HG02571 (cell line): ENCODE measurements around the gene SOWAHC.
"Not testable (repeated sequence)": the region's sequence is repeated elsewhere in the genome, so short reads cannot be mapped to it uniquely, and the experiment has no call there.

Experiments
- ATAC-seq: cut with Tn5 transposase; IDR thresholded peaks from one replicate; pipeline ENCODE4 v1.9.1; 2021; ENCODE audit warnings: mild to moderate bottlenecking, moderate library complexity; ENCODE audit not compliant: unreplicated experiment

SOWAHC gene, protein sequence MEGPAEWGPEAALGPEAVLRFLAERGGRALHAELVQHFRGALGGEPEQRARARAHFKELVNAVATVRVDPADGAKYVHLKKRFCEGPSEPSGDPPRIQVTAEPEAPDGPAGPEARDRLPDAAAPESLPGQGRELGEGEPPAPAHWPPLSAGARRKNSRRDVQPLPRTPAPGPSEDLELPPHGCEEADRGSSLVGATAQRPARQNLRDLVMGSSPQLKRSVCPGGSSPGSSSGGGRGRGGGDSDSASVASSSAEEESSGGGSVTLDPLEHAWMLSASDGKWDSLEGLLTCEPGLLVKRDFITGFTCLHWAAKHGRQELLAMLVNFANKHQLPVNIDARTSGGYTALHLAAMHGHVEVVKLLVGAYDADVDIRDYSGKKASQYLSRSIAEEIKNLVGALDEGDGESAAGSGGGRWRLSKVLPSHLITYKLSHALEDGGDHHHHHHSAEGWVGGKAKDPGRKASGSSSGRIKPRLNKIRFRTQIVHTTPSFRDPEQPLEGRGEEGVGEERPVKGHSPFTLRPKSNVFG

DNA sequence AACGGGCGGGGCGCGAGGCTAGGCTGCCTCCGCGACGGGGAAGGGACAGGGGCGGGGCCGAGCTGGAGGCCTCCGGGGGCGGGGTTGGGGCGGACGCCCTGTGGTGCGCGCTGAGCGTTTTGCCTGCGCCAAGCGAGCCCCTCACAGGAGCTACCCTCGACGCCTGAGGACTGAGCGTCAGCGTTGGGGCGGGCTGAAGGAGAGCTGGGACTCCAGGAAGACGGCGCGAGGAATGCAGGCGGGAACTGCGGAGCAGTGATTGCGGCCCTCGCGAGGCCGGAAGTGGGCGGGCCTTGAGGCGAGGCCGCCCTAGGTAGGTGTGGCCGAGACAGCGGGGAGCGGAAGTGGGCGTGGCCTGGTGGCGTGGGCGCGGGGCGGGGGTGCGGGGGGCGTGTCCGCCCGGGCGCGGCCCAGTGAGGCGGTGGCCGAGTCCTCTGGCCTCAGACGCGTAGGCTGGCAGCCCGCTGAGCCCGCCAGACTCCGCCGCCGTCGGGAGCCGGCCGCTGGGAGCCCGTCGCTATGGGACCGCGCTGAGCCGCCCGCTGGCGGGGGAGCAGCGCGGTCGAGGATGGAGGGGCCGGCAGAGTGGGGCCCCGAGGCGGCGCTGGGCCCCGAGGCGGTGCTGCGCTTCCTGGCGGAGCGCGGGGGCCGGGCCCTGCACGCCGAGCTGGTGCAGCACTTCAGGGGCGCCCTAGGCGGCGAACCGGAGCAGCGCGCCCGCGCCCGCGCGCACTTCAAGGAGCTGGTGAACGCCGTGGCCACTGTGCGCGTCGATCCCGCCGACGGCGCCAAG lies at the start of gene SOWAHC, which contains the start of gene SEPTIN10:
Gene SOWAHC, plus strand, starts transcription at position 443 of the 793 bp plus-strand sequence. Its CDS starts 126 bp downstream, at position 569.
Gene SEPTIN10, minus strand, starts transcription at position 45 of the 793 bp plus-strand sequence. CDS start 139 bp downstream, outside the sequence.
- ATAC-seq = peak; percentile 61

DNA sequence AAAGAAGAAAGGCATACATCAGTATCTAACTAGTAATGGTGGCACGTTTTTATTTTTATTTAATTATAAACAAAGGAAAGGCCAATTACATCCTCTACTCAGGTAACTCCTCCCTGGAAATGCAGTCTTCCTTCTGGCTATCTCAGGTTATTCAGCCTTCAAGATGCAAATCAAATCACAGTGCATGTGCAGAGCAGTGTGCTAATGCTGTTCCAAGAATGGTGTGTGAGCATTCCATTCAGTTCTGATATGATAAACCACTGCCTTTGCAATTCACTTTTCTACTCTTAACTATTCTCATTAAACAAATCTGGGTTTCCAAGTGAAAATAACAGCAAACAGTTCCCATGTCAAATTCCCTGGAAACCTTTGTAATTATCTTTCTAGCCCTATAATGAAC lies 38.8 kb upstream of the SOWAHC start:
- ATAC-seq = no peak

DNA sequence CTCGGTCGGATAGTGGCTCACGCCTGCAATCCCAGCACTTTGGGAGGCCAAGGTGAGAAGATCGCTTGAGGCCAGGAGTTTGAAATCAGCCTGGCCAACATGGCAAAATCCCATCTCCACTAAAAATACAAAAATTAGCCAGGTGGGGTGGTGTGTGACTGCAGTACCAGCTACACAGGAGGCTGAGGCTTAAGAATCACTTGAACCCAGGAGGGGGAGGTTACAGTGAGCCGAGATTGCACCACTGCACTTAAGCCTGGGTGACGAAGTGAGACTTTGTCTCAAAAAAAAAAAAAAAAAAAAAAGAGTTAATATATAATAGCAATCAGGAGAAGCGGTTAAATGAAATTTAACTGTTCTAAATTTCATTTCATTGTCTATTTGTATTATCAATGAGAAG lies 36.5 kb upstream of the SOWAHC start:
- ATAC-seq = not testable (repeated sequence)

DNA sequence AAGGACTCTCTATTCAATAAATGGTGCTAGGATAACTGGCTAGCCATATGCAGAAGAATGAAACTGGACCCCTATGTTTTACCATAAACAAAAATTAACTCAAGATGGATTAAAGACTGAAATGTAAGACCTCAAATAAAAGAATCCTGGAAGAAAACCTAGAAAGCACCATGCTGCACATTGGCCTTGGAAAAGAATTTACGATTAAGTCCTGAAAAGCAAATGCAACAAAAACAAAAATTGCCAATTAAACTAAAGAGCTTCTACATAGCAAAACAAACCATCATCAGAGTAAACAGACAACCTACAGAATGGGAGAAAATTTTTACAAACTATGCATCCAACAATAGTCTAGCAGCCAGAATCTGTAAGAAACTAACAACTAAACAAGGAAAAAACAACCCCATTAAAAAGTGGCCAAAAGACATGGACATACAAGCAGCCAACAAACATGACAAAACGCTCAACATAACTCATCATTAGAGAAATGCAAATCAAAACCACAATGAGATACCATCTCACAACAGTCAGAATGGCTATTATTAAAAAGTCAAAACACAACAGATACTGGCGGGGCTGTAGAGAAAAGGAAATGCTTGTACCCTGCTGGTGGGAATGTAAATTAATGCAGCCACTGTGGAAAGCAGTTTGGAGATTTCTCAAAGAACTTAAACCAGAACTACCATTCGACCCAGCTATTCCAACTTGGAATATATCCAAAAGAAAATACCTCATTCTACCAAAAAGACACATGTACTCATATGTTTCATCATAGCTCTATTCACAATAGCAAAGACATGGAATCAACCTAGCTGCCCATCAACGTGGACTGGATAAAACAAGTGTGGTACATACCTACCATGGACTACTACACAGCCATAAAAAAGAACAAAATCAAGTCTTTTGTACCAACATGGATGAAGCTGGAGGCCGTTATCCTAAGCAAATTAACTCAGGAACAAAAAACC lies 31.0 kb upstream of the SOWAHC start:
- ATAC-seq = no peak

DNA sequence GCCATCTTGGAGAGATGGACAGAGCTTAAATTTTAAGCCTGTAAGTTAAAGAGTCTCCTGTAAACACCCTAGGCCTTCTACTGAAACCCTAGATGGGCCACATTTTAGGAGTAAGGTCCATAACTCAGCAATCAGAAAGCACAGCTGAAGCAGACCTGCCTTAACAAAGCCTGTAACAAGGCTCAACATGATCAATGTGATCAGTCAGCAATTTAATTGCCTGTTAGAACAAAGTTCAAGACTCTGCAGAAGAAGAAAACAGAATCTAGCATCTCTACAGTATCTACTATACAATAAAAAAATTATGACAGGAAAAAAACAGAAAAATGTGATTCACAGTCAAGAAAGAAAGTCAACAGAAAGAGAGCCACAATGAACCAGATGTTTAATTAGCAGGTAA lies 27.5 kb upstream of the SOWAHC start:
- no peak for ATAC-seq

DNA sequence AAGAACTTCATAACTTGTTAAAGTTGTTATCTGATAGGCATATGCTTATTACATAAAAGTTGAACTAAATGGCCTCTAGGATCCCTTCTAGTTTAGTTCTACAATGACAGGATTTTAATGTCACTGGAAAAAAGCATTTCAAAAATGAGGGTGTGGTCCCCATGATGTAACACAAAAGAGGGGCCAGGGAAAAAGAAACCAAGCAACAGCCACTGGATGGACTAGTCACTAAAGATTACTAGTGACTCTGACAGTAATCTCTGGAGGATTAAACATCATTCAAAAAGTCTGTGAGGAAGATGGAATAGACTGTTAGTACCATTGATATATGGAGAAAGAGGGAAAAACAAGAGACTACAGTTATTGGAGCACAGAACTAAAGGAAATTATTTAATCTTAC lies 23.0 kb upstream of the SOWAHC start:
- ATAC-seq = no peak

DNA sequence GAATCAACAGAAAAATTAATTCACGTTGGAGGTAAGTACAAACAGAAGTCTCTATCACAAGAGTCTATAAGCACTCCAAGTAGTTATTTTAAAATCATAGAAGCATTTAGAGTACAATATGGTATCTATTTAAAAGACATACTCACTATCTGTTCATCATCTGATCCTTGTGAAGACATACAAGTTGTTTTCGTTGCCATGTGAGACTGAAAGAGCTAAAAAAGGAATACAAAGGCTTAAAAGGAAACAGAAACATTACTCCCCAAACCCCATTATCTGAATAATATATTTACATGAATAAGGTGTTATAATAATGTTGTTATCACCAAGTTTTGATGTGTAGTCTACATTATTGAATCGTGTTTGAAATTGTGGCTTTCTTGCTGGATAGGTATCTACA lies 21.3 kb upstream of the SOWAHC start:
- no peak for ATAC-seq

DNA sequence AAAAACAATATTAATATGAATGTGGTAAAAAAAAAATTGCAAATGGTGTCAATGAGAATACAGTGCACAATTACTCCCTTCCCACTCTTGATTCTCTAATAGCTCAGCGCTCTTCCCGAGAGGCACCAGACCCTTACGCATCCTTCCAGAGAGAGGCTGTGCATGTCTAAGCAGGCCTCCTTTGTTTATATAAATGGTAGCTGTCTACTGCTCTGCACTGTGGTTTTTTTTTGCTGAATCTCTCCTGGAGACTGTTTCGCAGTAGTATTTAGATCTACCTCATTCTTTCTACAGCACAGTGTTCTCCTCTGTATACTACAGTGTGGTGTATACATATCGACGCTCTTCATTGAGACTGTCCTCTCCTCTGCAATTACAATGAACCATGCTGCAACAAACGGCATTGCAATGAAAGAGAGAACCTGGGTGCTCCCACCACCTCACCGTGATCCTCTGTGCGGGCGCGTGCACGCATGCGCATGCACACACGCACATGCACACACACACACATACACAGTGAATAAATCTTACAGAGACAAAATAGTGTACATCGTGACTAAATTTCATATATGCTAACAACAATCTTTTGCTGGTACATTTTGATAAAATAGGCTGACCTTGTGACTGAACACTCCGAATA lies 19.8 kb upstream of the SOWAHC start:
- ATAC-seq = no peak

DNA sequence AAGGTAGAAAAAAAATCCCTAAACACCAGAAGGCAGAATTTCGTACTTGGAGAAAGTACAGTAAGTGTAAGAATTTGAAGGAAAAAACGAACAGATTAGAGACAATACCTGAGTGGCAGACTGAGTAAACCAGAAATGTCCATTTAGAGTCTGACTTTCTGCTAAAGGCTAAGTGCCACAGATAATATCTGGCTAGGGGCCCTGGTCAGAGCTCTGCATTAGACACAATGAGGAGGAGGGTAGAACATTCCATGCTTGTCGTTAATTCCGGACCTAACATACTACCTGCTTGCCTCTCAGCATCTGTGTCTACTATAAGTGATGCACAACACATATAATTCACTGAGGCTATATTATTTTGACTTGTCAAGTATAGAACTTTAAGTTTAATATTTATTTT lies 18.5 kb upstream of the SOWAHC start:
- ATAC-seq = no peak

DNA sequence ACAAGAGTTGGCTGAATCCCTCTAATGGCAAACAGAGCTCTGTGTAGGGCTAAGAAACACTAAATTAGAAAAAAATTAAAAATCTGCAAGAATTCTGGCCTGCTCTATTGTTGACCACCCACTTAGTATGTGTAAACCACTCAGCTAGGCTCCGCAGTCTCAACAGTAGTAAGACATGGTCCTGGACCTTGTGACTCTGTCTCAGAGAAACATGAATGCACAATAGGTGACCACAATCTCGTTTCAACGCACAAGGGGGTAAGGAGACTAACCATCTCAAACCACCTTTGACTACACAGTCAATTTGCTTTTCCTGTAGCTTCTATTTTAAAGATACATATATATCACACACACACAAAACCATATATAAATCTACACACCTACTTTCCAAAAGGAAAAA lies 16.9 kb upstream of the SOWAHC start:
- ATAC-seq = no peak

DNA sequence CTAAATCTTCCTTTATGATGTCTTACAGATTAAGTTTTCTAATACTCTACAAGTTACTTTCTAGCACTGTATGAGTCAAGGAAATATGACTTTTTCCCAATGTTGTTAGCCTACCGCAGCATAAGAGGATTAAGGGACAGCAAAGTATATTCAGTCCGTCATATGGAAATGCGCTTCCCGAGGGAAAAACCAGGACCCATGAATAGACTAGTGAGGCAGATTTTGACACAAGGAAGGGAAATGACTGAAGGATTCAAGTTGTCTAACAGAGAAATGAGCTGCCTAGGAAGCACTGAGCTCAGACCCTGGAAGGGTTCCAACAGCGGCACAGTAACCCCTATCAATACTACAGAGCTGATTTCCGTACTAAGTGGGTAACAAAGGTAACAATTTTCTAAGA lies 12.4 kb upstream of the SOWAHC start:
- ATAC-seq = no peak

DNA sequence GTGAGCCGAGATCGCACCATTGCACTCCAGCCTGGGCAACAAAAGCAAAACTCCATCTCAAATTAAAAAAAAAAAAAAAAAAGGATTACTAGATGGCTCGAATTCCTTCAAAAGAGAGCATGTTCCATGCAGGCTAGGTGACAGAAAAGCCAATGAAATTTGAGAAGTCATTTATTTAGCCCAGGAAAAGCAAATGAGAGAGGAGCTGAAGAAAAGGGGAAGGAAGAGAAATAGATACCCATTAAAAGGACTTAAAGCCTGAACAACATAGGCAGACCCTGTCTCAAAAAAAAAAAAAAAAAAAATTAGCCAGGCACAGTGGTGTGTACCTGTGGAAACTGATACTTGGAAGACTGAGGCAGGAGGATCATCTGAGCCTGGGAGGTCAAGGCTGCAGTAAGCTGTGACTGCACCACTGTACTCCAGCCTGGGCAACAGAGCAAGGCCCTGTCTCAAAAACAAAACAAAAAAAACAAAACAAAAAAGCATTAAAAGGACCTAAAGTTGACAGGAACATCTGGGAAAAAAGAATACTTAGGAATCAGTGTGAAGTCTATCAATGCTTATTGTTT lies 11.5 kb upstream of the SOWAHC start:
- no peak for ATAC-seq

DNA sequence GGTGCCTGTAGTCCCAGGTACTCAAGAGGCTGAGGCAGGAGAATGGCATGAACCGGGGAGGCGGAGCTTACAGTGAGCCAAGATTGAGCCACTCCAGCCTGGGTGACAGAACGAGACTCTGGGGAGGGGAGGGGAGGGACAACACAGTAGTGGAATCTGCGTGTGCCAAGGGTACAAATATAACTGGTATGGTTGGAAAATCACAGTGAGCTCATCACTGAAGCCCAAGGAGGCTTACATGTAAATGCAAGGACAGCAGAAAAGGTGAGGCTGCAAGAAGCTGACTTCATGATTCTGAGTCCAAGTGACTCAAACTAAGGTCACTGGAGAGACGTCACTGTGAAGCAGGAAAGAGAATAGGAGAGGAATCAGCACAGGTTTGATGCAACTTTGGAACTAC lies 9.6 kb upstream of the SOWAHC start:
- ATAC-seq = no peak

DNA sequence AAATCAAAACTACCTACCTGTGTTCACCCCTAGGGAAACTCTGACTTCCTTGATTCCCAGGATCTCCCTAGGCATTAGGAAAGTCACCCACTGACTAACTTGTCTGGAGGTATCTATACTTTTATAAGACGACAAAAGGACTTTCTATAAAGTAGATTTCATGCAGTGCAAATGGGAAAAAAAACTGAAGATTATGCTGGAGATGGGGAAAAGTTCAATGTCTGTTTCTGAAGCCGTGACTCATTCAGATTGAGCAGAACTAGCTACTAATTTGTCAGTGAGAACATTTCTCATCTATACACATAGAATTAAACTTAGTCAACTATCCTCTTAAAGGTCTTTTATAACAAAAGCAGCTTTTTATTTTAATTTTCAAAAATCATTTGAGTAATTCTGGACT lies 6.4 kb upstream of the SOWAHC start:
- ATAC-seq = no peak

DNA sequence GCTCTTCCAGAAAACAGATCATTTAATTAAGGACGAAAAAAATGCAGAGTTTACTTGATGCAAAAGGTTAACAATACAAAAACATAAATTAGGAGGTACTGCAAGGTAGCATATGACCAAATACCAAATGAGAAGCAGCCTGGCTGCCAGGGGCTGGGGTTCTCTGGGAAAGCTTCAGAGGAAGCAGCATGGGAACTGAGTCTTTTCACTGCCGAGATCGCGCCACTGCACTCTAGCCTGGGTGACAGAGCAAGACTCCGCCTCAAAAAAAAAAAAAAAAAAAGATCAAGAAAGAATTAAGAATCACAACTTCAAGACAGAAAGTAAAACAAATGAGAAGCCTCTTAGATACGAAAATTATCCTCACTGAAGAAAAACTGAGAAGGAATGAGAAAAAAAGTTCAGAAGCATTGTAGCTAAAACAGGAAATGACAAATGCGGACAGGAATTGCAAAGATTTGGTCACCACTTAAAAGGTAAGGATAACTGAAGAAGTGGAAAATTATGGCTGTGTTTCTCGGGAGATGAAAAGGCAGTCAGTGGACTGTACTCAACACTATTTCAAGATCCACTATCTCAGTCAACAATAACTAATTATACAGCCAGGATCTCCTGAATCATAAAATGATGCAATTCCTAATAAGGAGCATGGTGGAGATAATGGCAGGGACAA lies 4.7 kb upstream of the SOWAHC start:
- no peak for ATAC-seq

DNA sequence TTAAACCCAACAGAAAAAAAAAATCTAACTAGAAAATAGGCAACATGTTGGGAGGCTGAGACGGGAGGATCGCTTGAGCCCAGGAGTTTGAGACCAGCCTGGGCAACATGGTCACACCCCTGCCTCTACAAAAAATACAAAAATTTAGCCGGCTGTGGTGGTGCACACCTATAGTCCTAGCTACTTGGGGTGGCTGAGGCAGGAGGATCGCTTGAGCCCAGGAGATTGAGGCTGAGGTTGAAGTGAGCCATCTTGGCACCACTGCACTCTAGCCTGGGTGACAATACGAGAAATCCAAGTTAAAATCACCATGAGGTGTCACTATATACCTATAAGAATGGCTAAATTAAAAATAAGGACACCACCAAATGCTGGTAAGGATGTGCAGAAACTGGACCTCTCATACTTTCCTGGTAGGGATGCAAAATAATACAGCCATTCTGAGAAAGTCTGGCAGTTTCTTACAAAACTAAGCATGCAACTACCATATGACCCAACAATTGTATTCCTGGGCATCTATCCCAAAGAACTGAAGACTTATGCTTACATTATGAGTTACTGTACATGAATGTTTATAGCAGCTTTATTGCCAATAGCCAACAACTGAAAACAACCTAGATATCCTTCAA lies 2.6 kb upstream of the SOWAHC start:
- no peak for ATAC-seq

DNA sequence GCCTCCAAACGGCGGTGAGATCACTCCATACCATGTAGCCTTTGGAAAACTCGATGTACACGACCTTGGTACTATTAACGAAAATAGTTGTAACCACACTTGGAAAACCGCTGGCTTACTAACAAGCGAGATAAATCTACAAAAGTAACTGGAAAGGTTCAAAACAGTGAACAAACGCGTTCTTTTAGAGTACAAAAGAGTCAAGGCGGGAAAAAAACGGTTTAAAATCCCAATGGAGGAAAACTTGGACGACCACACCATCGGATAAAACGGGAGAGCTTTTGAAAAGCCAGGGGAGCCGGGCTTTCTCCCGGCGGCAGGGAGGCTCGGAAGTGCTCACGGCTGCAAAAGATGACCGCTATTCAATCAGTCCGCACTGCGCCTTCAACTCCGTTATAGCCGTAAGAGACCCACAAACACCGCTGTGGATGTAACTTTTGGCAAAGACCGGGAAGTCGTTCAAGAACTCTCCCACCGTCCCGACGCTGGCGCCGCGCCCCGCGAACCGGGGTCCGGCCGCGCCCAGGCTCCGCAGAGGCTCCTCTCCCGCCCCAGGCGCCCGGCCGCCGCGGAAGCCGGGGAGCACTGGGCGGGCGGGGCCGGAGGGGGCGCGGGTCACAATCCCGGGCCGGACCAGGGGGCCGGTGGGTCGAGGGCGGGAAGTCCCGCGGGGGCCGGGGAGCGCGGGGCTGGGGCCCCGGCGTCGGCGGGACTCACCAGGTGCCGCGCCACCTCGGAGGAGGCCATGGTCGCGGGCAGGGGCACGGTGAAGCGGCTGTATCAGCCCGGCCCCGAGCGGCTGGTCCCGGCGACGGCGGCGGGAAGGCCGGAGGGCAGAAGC lies 863 bp upstream of the SOWAHC start:
- ATAC-seq = peak; percentile 22
